Stimulated activated naive CD4-positive, alpha-beta T cell treated with Interleukin-2 at 50 U/mL for 16 hours (primary cell): ENCODE results near the gene EZH1.
"Not testable (repeated sequence)": the region's sequence is repeated elsewhere in the genome, so short reads cannot be mapped to it uniquely, and the experiment has no call there.

Experiments used
- DNase-seq: peaks from one replicate; lab custom pipeline; 2025; lab: John Stamatoyannopoulos, UW

EZH1 gene

DNA sequence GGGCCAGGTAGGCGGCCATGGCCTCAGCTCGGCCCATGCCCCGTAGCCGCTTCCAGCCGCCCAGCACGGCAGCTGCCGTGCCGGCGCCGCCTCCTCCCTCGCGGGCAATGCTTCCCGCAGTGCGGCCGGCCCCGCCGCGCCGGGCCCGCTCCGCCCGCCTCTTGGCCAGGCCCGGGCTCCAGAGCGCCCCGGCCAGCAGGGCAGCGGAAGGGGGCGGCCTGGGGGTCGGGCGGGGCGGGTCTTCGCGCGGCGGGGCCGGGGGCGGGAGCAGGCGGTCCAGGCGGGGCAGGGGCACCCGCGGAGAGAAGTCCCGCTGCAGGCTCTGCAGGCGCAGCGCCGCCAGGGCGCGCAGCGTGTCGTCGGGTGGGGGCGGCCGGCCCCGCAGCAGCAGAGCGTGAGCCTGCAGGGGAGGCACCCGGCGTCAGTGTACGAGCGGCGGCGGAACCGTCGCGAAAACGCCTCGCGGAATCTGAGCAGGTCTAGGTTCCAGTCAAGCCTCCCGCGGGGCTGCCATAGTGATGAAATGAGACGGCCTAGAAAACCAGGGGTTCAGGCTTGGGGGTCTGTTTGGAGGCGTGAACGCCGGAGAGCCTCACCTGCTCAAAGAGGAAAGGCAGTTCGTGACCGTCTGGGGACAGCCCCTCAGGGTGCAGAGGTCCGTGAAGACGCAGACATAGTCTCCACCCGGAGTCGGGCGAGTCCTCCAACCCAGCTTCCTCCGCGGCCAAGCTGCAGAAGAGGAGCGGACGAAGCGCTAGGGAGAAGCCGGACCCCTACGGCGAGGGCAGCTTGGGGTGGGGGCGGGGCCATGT, 74.7 kb downstream of the EZH1 start:
- peak; percentile 38 for DNase-seq

DNA sequence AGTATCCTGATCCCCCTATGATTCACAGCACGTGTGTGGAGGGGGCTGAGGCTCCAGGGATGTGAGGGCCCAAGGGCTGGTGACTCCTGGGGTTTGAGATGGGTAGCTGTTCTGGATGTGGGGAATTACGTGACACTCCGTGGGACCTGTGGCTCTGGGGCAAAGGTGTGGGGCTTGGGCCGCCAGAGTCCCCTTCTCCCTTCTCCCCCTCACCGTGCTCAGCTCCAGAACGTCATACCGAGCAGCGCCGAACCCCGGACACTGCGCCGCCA, 75.2 kb downstream of the EZH1 start:
- no peak for DNase-seq

DNA sequence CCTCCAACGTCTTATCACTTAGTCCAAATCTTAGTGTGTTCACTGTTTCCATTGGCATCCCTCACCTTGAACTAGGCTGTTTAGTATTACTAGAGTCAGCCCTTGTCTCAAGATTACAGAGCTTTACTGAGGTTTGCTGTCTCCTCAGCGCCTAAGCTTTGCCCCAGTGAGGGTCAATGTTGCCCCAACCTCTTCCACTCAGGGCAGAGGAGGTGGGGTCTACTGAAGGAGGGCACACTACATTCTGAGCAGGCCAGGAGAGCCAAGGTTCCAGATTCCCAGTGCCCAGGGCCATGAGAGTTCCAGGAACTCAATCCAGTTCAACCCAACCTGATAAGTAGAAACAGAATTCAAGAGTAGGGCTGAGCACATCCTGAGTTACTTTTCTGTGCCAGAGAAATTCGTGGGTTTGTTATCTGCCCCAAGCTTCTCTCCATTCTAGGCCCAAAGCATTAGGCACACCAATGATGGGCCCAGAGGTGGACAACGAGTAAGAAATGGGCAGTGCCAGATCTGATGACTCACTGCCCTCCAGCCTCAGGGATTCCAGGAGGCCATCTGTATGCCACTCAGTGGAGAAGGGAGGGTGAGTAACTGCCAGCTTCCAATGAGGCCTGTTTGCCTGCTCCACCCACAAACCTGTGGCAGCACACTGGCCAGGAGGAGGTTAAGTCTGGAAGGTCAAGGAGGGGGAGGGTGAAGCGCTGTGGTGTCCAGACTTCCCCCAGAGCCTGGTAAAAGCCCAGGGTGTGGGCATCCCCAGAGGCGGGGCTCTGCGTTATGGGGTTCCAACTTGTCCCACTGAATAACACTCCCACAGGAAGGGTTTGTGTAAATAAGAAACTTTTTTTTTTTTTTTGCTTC, 77.5 kb downstream of the EZH1 start:
- no peak for DNase-seq

DNA sequence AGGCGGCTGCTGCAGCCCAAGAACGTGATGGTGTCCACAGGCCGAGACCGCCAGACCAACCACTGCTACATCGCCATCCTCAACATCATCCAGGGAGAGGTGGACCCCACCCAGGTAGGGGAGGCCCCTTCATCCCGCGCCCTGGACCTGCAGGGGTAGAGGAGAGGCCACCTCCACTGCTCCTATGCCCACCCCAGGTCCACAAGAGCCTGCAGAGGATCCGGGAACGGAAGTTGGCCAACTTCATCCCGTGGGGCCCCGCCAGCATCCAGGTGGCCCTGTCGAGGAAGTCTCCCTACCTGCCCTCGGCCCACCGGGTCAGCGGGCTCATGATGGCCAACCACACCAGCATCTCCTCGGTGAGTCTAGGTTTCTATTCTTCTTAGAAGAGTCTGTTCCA, 78.7 kb downstream of the EZH1 start:
- not testable (repeated sequence) for DNase-seq

DNA sequence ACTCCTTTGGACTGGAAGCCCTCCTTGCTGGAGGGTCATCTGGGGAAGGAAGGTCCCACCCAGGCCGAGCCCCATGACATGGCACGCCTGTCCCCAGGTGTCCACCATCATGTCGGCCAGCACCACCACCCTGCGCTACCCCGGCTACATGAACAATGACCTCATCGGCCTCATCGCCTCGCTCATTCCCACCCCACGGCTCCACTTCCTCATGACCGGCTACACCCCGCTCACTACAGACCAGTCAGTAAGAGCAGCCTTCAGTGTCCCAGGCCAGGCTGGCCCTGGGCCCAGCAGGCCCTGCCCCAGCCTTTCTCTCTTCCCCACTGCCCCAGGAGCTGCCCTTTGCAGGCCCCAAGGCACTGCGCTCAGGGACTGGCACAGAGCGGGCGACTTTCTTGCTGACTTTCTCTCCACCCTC, 79.2 kb downstream of the EZH1 start:
- DNase-seq, result no peak

DNA sequence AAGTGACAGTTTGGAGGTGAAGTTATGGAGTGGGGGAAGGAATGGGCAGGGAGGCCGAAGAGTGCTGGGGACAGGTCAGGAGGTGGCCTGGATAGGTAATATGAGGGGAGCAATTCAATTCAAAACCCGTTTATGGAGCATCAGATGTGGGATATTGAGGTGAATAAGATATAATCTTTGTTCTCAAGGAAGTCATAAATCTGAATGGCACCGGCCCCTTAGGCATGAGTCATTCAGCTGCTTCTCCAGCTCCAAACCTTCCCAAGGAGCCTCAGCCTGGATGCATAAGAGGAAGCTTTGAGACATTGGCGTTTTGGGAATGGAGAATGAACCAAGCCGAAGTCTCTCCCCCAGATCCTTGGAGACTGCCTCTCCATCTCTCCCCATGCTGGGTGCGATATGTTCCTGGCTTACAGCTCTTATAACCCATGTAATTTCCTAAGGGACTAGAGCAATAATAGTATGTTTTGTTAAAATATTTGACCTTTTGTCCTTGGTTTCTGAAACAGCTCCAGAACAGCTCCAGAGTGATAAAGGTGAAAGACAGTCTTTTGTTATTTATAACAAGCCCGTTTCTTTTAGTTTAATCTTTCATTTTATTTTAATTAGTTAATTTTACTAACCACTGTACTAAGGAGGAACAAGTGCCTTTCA, 84.0 kb downstream of the EZH1 start:
- DNase-seq, result no peak

DNA sequence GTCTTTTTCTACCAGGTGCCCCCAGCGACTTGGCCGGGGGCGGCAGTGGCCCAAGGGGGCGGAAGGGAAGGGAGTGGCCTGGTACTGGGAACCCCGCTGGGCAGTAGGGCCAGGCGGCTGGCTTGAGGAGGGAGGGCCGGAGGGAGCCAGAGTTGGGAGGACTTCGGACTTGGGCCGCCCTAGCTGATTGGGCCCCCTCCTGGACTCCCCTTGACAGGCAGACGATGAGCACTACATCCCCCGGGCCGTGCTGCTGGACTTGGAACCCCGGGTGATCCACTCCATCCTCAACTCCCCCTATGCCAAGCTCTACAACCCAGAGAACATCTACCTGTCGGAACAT, 84.9 kb downstream of the EZH1 start:
- not testable (repeated sequence) for DNase-seq

DNA sequence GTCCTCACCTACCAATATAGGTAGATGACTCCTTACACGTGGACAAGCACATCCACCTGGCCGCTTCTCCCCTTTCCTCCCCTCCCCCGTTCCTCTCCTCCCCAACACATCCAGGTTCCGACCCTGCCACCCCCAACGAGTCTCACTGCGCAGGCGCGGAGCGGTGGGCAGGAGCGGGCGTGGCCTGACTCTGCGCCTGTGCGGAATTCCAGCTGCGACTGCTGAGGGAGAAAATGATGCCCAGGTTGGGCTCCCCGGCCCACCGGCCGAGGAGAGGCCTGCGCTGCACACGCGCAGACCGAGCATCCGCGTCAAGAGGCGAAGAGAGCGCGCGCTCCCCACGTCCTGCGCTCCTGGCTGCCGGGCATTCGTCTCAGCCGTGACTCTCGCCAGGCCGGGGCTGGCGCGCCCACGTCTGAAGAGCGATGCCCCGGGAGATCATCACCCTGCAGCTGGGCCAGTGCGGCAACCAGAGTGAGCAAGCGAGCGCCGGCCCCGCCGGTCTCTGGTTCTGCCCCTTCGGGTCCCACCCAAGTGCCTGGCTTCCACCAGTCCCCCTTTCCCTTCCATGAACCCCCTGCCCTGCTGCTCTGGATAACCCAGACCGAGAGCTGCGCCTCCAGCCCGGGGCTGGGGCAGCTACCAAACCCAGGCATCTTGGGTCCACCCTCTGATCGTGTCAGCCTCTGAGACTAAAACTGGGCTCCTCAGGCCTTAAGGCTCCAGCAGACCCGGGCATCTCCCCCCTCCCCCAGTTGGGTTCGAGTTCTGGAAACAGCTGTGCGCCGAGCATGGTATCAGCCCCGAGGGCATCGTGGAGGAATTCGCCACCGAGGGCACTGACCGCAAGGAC, 85.5 kb downstream of the EZH1 start, which contains the start of gene TUBG2:
TUBG2 (plus strand) TSS at position 206 of the 853 bp plus-strand sequence; CDS start at position 426, 220 bp downstream.
- peak; percentile 69 for DNase-seq

DNA sequence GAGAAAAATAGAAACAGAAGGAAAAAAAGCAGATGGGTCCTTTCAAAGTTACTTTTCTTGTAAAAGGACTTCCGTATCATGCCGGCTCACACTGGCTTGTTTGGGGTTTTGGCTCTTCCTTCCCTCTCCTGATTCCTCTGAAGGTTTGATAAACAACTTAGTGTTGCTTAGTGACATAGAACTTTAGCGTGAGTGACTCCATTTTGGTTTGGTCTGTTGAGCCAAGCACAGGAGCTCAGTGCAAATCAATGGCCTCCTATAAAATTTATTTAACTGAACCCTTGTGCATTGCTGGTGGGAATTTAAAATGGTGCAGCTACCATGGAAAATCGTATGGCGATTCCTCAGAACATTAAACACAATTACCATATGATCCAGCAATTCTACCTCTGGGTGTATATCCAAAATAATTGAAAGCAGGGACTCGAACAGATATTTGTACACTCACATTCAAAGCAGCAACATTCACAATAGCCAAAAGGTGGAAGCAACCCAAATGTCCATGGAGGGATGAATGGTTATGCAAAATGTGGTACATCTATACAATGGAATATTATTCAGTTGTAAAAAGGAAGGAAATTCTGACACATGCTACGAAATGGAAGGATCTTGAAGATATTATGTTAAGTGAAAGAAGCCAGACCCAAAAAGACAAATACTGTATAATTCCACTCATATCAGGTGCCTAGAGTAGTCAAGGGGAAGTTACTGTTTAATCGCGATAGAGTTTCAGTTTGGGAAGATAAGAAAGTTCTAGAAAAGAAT, 86.8 kb downstream of the EZH1 start:
- DNase-seq, result no peak

DNA sequence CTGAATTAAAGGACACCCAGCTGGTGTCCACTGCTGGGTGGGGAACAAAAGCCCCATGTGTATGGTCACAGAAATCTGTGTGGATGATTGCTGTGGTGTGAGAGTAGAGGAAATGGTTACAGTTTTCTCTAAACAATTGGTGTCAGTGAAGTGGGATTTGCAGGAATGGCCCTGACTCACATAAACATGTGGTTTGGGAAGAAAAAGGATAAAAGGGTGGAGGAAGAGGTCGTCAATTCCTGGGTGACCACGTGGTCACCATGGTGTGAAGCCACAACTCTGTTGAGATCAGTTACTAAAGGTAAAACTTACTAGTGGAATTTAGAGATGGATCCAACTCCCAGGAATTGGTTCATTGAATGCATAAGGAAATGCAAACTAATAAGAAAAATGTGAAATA, 89.3 kb downstream of the EZH1 start:
- no peak for DNase-seq

DNA sequence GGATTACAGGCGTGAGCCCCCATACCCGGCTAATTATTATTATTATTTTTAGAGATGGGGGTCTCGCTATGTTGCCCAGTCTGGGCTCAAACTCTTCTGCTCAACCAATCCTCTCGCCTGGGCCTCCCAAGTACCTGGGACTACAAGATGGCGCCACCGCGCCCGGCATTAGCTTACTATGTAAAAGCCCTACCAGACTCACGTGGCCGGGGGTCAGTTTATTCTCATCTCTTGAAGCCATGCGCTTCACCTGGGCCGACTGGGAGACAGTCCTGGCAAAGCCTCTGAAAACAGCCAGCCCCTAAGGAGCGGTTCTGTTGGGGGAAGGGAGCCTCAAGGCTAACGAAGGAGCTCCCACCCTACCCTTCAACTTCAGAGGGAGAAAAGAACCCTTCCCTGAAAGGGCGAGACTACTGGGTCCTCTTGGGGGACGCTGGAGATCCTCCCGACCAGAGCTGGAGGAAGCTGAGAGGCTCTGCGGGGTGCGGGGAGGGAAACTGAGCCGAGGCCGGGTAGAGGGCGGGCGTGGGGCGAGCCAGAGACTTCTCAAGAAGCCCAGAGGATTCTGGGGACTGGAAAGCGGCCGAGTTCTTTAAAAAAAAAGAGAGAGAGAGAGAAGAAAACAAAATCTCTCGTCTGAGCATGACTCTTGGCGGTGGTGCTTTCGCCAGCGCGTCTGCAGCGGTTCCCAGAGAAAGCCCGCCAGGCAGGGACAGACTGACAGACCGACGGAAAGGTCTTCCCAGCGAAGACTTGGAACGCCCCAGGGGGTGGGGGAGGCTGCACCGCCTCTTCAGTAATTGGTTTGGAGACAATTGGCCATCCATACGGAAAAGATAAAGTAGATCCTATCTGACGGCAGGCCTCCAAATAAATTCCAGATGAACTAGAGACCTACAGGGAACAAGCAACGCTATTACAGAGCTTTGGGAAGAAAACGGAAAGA, 91.4 kb downstream of the EZH1 start:
- DNase-seq, result no peak

DNA sequence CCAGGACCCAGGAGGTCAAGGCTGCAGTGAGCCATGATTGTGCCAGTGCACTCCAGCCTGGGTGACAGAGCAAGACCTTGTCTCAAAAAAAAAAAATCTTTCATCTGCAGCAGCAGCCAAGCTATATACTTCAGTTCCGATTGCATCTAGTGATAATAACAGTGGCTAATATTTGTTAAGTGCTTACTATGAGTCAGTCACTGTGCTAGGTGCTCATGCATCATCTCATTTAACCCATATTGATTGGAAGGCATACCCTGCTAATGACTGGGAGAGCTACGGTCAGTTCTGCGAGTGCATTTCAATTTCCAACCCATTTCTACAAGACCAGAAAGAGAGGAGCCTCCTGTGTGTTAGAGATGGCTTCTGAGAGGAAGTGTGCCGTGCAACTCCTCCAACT, 93.4 kb downstream of the EZH1 start:
- no peak for DNase-seq
